ENCODE results near the gene TIMMDC1. TPM values are rescaled to one million over a fixed set of nuclear protein-coding genes. Genes with fewer than 3 reads are reported as not detected.

Gene TIMMDC1
- total RNA-seq, 2 experiments from 2014 or later, result 105 TPM

DNA sequence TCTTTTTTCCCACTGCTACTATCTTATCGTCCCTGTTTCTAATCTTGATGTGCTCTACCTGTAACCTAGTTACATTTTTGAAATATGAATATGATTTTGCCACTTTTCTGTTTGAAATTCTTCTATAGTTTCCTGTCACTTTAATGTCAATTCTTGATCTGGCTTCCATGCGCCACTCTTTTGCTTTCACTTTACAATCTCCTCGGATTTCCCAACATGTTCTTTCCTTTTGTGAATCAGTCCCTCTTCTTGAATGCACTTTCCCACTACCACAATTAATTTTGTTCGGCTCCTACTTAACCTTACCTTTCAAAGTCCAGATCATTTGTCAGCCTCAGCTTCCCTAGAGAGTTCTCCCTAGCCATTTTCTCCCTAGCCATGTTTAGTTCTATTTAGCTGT is 8.3 kb downstream of the TIMMDC1 start:
- ChIA-PET CTCF (no interaction called here), POLR2A (interaction anchor here (1.4 kb wide), 1 partner anchor 149 kb away, joined by 3 read pairs; no protein-coding TSS in a partner anchor)
- intact Hi-C loops (cut with micrococcal nuclease), result loop anchor here (5.0 kb wide), 1 partner anchor 51 kb away; the partner anchor contains the start of gene CD80
- ATAC-seq (no peak), DNase-seq (no peak)
- no peaks in the 10 kb centered on the region for H3K27me3 Mint-ChIP-seq
- TF ChIP-seq, protein P1, sequence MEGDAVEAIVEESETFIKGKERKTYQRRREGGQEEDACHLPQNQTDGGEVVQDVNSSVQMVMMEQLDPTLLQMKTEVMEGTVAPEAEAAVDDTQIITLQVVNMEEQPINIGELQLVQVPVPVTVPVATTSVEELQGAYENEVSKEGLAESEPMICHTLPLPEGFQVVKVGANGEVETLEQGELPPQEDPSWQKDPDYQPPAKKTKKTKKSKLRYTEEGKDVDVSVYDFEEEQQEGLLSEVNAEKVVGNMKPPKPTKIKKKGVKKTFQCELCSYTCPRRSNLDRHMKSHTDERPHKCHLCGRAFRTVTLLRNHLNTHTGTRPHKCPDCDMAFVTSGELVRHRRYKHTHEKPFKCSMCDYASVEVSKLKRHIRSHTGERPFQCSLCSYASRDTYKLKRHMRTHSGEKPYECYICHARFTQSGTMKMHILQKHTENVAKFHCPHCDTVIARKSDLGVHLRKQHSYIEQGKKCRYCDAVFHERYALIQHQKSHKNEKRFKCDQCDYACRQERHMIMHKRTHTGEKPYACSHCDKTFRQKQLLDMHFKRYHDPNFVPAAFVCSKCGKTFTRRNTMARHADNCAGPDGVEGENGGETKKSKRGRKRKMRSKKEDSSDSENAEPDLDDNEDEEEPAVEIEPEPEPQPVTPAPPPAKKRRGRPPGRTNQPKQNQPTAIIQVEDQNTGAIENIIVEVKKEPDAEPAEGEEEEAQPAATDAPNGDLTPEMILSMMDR (IDR thresholded peaks at IDR 0.05), result no peak
- H3K36me3 Mint-ChIP-seq (ENCODE audit: low read depth), result peaks cover 58% of the 10 kb centered on the region
- peak overlapping the region; percentile 57 for H3K4me3 Mint-ChIP-seq
- peak overlapping the region; percentile 79 for H3K27ac Mint-ChIP-seq
- H3K9me3 Mint-ChIP-seq, result no peaks in the 10 kb centered on the region
- peaks cover 40% of the 10 kb centered on the region for H3K4me1 Mint-ChIP-seq (ENCODE audit: low read depth)

DNA sequence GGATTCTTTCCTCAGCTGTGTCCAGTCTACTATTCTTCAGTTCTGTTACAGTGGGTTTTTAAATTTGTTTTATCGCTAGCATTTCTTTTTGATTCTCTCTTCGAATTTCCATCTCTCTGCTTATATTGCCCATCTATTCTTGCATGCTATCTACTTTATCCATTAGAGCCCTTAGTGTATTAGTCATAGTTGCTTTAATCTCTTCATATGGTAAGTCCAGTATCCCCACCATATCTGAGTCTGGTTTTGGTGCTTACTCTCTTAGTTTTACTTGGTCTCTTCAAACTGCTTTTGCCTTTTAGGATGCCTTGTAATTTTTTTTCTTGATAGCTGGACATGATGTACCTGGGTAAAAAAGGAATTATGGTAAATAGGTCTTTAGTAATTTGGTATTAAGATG is 9.1 kb downstream of the TIMMDC1 start:
- intact Hi-C loops (cut with micrococcal nuclease), result loop anchor here (5.0 kb wide), 1 partner anchor 50 kb away; the partner anchor contains the start of gene CD80

DNA sequence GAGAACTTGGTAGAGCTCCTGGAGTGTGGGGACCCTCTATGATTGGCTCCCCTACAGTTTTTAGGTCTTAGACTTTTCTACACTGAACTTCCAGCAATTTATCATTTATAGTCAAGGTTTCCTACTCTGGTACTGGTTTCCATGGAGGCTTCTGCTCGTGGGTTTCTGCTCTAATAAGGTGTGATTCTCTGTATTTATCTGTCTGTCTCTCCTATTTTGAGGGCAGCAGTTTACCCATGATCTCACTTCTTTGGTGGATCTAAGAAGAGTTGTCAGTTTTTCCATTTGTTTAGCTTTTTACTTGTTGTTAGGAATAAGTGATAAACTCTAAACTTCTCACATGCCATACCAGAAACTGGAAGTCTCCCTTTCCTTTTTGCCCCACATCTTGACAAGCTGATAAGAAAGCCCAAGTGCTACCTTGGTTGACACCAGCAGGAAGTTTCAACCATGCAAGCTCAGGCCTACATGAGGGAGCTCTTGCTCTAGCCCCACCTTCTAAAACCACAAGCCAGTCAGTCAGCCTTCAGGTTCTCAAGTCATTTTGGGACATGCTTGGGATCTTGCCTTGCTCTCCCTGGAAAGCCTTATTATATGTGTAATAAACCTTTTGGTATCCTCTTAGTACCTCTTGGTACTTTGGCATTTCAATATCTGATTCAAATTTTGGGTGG is 10.0 kb downstream of the TIMMDC1 start:
- intact Hi-C loops (cut with micrococcal nuclease), result loop anchor here (5.0 kb wide), 1 partner anchor 49 kb away; the partner anchor contains the start of gene CD80
- TF ChIP-seq, protein P1 (IDR thresholded peaks at IDR 0.05), result no peak

More for the DNA sequence above, 9.1 kb downstream of the TIMMDC1 start:
- ChIA-PET POLR2A (interaction anchor here (0.6 to 1.8 kb wide), 5 partner anchors 9 to 150 kb away, joined by 3 to 11 read pairs (median 4); partner anchors contain the start of genes TIMMDC1 and TMEM39A), CTCF (interaction anchor here (1.0 to 1.2 kb wide), 2 partner anchors 43 to 623 kb away, joined by 3 read pairs; no protein-coding TSS in a partner anchor)
- Mint-ChIP-seq H3K27ac (peak overlapping the region; percentile 79), H3K4me1 (ENCODE audit: low read depth) (peaks cover 37% of the 10 kb centered on the region), H3K36me3 (ENCODE audit: low read depth) (peaks cover 56% of the 10 kb centered on the region), H3K9me3 (no peaks in the 10 kb centered on the region), H3K4me3 (peak overlapping the region; percentile 57), H3K27me3 (no peaks in the 10 kb centered on the region)
- ATAC-seq (no peak), DNase-seq (no peak)
- TF ChIP-seq, protein P1 (IDR thresholded peaks at IDR 0.05), result no peak

DNA sequence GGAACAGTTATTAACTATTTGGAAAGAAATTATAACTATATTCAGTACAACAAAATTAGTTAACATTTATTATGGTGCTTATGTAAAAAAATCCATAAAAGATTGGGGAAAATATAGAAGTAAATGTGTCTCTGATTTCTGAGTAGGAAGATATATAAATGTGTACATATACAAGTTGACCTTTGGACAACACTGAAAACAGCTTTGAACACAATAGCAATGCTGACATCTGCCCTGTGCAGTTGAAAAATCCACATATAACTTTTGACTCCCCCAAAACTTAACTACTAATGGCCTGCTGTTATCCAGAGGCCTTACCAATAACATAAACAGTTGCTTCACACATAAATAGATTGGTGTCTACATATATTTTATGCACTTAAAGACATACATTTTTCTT is 12.3 kb downstream of the TIMMDC1 start:
- ATAC-seq (no peak), DNase-seq (no peak)
- H3K36me3 Mint-ChIP-seq (ENCODE audit: low read depth), result peaks cover 65% of the 10 kb centered on the region
- no peaks in the 10 kb centered on the region for H3K9me3 Mint-ChIP-seq
- no peaks in the 10 kb centered on the region for H3K27me3 Mint-ChIP-seq
- H3K27ac Mint-ChIP-seq, result no peak overlapping the region
- TF ChIP-seq, protein P1 (IDR thresholded peaks at IDR 0.05), result no peak
- ChIA-PET CTCF (no interaction called here), POLR2A (no interaction called here)
- H3K4me3 Mint-ChIP-seq, result no peak overlapping the region
- intact Hi-C loops (cut with micrococcal nuclease), result no loop called here
- H3K4me1 Mint-ChIP-seq (ENCODE audit: low read depth), result peaks cover 50% of the 10 kb centered on the region

More for the DNA sequence above, 10.0 kb downstream of the TIMMDC1 start:
- ChIA-PET CTCF (interaction anchor here (1.0 to 1.2 kb wide), 2 partner anchors 42 to 624 kb away, joined by 3 read pairs; no protein-coding TSS in a partner anchor), POLR2A (interaction anchor here (0.6 to 1.8 kb wide), 4 partner anchors 10 to 205 kb away, joined by 3 to 11 read pairs (median 4); partner anchors contain the start of genes TIMMDC1 and TMEM39A)
- peak overlapping the region; percentile 79 for H3K27ac Mint-ChIP-seq
- H3K27me3 Mint-ChIP-seq, result no peaks in the 10 kb centered on the region
- peaks cover 57% of the 10 kb centered on the region for H3K36me3 Mint-ChIP-seq (ENCODE audit: low read depth)
- ATAC-seq (peak; percentile 89), DNase-seq (peak; percentile 52)
- H3K9me3 Mint-ChIP-seq, result no peaks in the 10 kb centered on the region
- peaks cover 41% of the 10 kb centered on the region for H3K4me1 Mint-ChIP-seq (ENCODE audit: low read depth)
- H3K4me3 Mint-ChIP-seq, result peak overlapping the region; percentile 1

DNA sequence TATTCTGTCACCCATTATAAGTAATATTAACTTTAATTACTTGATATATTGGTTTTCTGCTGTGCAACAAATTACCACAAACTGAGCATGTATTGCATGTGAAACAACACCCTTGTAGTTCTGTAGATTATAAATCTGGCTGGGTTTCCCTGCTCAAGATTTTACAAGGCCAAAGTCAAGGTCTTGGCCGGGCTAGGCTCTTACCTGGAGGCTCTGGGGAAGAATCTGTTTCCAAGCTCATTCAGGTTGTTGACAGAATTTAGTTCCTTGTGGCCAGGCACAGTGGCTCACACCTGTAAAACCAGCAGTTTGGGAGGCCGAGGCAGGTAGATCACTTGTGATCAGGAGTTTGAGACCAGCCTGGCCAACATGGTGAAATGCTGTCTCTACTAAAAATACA is 16.3 kb downstream of the TIMMDC1 start:
- no peak for ATAC-seq
- H3K4me3 Mint-ChIP-seq, result no peak overlapping the region
- peaks cover 17% of the 10 kb centered on the region for H3K4me1 Mint-ChIP-seq (ENCODE audit: low read depth)
- no peaks in the 10 kb centered on the region for H3K27me3 Mint-ChIP-seq
- no peak for DNase-seq
- intact Hi-C loops (cut with micrococcal nuclease), result no loop called here
- CTCF ChIA-PET, result interaction anchor here (1.4 kb wide), 1 partner anchor 15 kb away, joined by 3 read pairs; no protein-coding TSS in a partner anchor
- no peaks in the 10 kb centered on the region for H3K9me3 Mint-ChIP-seq
- POLR2A ChIA-PET, result no interaction called here
- H3K27ac Mint-ChIP-seq, result peak overlapping the region; percentile 27
- TF ChIP-seq, protein P1 (IDR thresholded peaks at IDR 0.05), result no peak
- peaks cover 61% of the 10 kb centered on the region for H3K36me3 Mint-ChIP-seq (ENCODE audit: low read depth)

All from activated CD8-positive, alpha-beta T cell treated with anti-CD3 and anti-CD28 coated beads for 36 hours (primary cell).